Measurements from ENCODE around the gene OR1K1. TPM values are rescaled to one million over a fixed set of nuclear protein-coding genes. Genes with fewer than 3 reads are reported as not detected.

OR1K1 gene
- total RNA-seq: not detected

DNA sequence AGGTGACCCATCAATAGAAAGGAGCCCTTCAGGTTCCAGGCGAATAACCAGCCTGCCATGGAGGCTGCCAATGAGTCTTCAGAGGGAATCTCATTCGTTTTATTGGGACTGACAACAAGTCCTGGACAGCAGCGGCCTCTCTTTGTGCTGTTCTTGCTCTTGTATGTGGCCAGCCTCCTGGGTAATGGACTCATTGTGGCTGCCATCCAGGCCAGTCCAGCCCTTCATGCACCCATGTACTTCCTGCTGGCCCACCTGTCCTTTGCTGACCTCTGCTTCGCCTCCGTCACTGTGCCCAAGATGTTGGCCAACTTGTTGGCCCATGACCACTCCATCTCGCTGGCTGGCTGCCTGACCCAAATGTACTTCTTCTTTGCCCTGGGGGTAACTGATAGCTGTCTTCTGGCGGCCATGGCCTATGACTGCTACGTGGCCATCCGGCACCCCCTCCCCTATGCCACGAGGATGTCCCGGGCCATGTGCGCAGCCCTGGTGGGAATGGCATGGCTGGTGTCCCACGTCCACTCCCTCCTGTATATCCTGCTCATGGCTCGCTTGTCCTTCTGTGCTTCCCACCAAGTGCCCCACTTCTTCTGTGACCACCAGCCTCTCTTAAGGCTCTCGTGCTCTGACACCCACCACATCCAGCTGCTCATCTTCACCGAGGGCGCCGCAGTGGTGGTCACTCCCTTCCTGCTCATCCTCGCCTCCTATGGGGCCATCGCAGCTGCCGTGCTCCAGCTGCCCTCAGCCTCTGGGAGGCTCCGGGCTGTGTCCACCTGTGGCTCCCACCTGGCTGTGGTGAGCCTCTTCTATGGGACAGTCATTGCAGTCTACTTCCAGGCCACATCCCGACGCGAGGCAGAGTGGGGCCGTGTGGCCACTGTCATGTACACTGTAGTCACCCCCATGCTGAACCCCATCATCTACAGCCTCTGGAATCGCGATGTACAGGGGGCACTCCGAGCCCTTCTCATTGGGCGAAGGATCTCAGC, at the start of gene OR1K1:
Gene OR1K1 (plus strand): TSS at position 58 of the 995 bp plus-strand sequence. CDS start 0 bp downstream, at position 58.
- no peak within 1 kb of the TSS for H3K4me3 Mint-ChIP-seq
- no peak within 1 kb of the TSS for H3K27ac Mint-ChIP-seq
- peaks cover 0 to under 1% of the 10 kb centered on the region in 2 donors for H3K9me3 Mint-ChIP-seq
- DNase-seq: no peak
- H3K4me1 Mint-ChIP-seq (ENCODE audit: low read depth): no peaks in the 10 kb centered on the region
- peaks cover 0 to under 1% of the 10 kb centered on the region in 2 donors for H3K36me3 Mint-ChIP-seq (ENCODE audit: insufficient read depth in 2 of 2)
- no peak for ATAC-seq (replicated peaks in 1 of 2)
- no peaks in the 10 kb centered on the region for H3K27me3 Mint-ChIP-seq (ENCODE audit: low read depth)

DNA sequence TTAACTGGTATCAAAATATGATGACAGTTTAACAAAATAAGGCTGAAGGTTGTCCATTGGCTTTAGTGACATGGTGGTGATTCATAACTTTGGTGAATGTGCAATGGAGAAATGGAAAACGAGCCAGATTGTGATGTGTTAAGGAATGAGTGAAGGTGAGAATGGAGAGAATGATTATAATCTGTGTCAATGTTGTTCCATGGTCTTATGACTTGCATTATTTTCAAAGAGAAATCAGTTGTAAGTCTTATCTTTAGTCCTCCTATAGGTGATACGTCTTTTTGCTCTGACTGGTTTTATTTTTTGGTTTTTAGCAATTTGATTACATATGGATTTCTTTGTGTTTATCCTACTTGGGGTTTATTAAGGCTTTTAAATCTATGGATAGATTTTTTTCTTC, 45.1 kb upstream of the OR1K1 start:
- Mint-ChIP-seq H3K27ac (no peak overlapping the region), H3K9me3 (peaks cover 12 to 20% of the 10 kb centered on the region in 2 donors), H3K4me3 (no peak overlapping the region), H3K27me3 (ENCODE audit: low read depth) (no peaks in the 10 kb centered on the region), H3K36me3 (ENCODE audit: insufficient read depth in 2 of 2) (peaks cover 12 to 18% of the 10 kb centered on the region in 2 donors), H3K4me1 (ENCODE audit: low read depth) (no peaks in the 10 kb centered on the region)
- ATAC-seq (replicated peaks in 1 of 2) (no peak), DNase-seq (no peak)

GRCh38 chr9:122767817-122768216, 32.1 kb upstream of the OR1K1 start:
- Mint-ChIP-seq H3K27me3 (ENCODE audit: low read depth) (peaks cover 5% of the 10 kb centered on the region), H3K36me3 (ENCODE audit: insufficient read depth in 2 of 2) (peaks cover 15 to 16% of the 10 kb centered on the region in 2 donors), H3K4me1 (ENCODE audit: low read depth) (no peaks in the 10 kb centered on the region), H3K27ac (no peak overlapping the region), H3K4me3 (no peak overlapping the region), H3K9me3 (peaks cover 26 to 31% of the 10 kb centered on the region in 2 donors)
- no peak for DNase-seq
- no peak for ATAC-seq (replicated peaks in 1 of 2)

DNA sequence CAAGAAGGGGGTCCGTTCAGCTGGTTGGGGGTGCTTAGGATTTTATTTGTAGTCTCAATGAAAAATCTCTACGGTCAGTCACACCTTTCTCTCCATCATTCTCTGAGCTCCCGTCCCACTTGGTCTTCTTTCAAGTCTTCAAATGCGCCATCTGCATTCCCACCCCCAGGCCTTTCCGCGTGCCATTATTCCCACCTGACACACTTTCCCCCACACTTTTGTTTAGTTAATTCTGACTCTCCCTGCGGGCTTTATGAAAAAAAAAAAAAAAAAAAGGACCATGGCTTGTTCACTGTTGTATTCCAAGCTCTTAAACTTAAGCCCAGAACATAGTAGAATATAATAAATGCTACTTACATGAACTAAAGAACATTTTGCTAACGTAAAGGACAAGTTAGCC, 22.9 kb upstream of the OR1K1 start:
- H3K27ac Mint-ChIP-seq: no peak overlapping the region
- H3K36me3 Mint-ChIP-seq (ENCODE audit: insufficient read depth in 2 of 2): peaks cover 0 to 7% of the 10 kb centered on the region in 2 donors
- H3K4me3 Mint-ChIP-seq: no peak overlapping the region
- no peaks in the 10 kb centered on the region for H3K4me1 Mint-ChIP-seq (ENCODE audit: low read depth)
- DNase-seq (no peak), ATAC-seq (replicated peaks in 1 of 2) (no peak)
- H3K27me3 Mint-ChIP-seq (ENCODE audit: low read depth): no peaks in the 10 kb centered on the region
- peaks cover 6 to 9% of the 10 kb centered on the region in 2 donors for H3K9me3 Mint-ChIP-seq

GRCh38 chr9:122777935-122778627, 21.8 kb upstream of the OR1K1 start:
- H3K27ac Mint-ChIP-seq: no peak overlapping the region
- H3K4me1 Mint-ChIP-seq (ENCODE audit: low read depth): no peaks in the 10 kb centered on the region
- no peak for ATAC-seq (replicated peaks in 1 of 2)
- DNase-seq: no peak
- no peaks in the 10 kb centered on the region for H3K27me3 Mint-ChIP-seq (ENCODE audit: low read depth)
- peaks cover 2 to 4% of the 10 kb centered on the region in 2 donors for H3K9me3 Mint-ChIP-seq
- no peak overlapping the region for H3K4me3 Mint-ChIP-seq
- peaks cover 0 to 3% of the 10 kb centered on the region in 2 donors for H3K36me3 Mint-ChIP-seq (ENCODE audit: insufficient read depth in 2 of 2)

- Mint-ChIP-seq H3K9me3 (no peaks in the 10 kb centered on the region), H3K27me3 (ENCODE audit: low read depth) (no peaks in the 10 kb centered on the region), H3K4me1 (ENCODE audit: low read depth) (no peaks in the 10 kb centered on the region), H3K4me3 (no peak overlapping the region), H3K27ac (no peak overlapping the region), H3K36me3 (ENCODE audit: insufficient read depth in 2 of 2) (no peaks in the 10 kb centered on the region)
- ATAC-seq (replicated peaks in 1 of 2): no peak
- DNase-seq: no peak
Measured at GRCh38 chr9:122779181-122779580, 20.7 kb upstream of the OR1K1 start.

DNA sequence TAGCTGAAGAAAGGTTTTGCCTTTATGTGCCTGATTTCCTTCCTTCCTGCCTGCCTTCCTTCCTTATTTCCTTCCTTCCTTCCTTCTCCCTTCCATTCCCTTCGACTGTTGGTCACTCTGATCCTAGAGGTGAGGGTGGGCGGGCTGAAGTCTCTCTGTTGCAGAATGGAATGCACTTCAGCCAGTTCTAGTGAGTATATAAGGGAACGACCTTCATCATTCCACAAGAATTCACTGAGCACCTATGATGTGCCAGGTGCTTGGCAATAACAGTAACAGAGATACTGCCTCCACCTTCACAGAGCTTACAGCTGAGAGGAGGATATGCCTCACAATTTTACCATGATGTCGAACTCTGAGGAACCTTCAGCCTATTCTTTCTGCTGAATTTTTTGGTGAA, 19.9 kb upstream of the OR1K1 start:
- Mint-ChIP-seq H3K4me3 (no peak overlapping the region), H3K27ac (no peak overlapping the region), H3K4me1 (ENCODE audit: low read depth) (no peaks in the 10 kb centered on the region), H3K36me3 (ENCODE audit: insufficient read depth in 2 of 2) (no peaks in the 10 kb centered on the region), H3K9me3 (no peaks in the 10 kb centered on the region), H3K27me3 (ENCODE audit: low read depth) (no peaks in the 10 kb centered on the region)
- DNase-seq: no peak
- no peak for ATAC-seq (replicated peaks in 1 of 2)

GRCh38 chr9:122781671-122782070, 18.3 kb upstream of the OR1K1 start:
- Mint-ChIP-seq H3K4me1 (ENCODE audit: low read depth) (no peaks in the 10 kb centered on the region), H3K4me3 (no peak overlapping the region), H3K27ac (no peak overlapping the region), H3K9me3 (no peaks in the 10 kb centered on the region), H3K36me3 (ENCODE audit: insufficient read depth in 2 of 2) (no peaks in the 10 kb centered on the region), H3K27me3 (ENCODE audit: low read depth) (no peaks in the 10 kb centered on the region)
- no peak for DNase-seq
- ATAC-seq (replicated peaks in 1 of 2): no peak

GRCh38 chr9:122785269-122785668, 14.7 kb upstream of the OR1K1 start:
- H3K27ac Mint-ChIP-seq: no peak overlapping the region
- no peaks in the 10 kb centered on the region for H3K27me3 Mint-ChIP-seq (ENCODE audit: low read depth)
- ATAC-seq (replicated peaks in 1 of 2) (no peak), DNase-seq (no peak)
- H3K4me3 Mint-ChIP-seq: no peak overlapping the region
- no peaks in the 10 kb centered on the region for H3K4me1 Mint-ChIP-seq (ENCODE audit: low read depth)
- H3K36me3 Mint-ChIP-seq (ENCODE audit: insufficient read depth in 2 of 2): no peaks in the 10 kb centered on the region
- no peaks in the 10 kb centered on the region for H3K9me3 Mint-ChIP-seq

DNA sequence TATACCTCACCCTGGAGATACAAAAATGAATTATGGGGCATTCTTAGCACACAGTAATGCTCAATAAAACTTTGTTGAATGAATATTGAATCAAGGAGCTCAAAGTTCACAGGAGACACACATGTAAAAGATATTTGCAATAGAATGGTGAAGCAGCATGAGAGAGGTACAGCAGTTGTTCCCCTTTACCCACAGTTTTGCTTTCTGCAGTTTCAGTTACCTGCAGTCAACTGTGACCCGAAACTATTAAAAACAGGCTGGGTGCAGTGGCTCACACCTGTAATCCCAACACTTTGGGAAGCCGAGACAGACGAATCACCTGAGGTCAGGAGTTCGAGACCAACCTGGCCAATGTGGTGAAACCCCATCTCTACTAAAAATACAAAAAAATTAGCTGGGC, 13.6 kb upstream of the OR1K1 start:
- no peaks in the 10 kb centered on the region for H3K9me3 Mint-ChIP-seq
- no peaks in the 10 kb centered on the region for H3K36me3 Mint-ChIP-seq (ENCODE audit: insufficient read depth in 2 of 2)
- H3K4me1 Mint-ChIP-seq (ENCODE audit: low read depth): no peaks in the 10 kb centered on the region
- no peak overlapping the region for H3K4me3 Mint-ChIP-seq
- DNase-seq (no peak), ATAC-seq (replicated peaks in 1 of 2) (no peak)
- no peaks in the 10 kb centered on the region for H3K27me3 Mint-ChIP-seq (ENCODE audit: low read depth)
- no peak overlapping the region for H3K27ac Mint-ChIP-seq

DNA sequence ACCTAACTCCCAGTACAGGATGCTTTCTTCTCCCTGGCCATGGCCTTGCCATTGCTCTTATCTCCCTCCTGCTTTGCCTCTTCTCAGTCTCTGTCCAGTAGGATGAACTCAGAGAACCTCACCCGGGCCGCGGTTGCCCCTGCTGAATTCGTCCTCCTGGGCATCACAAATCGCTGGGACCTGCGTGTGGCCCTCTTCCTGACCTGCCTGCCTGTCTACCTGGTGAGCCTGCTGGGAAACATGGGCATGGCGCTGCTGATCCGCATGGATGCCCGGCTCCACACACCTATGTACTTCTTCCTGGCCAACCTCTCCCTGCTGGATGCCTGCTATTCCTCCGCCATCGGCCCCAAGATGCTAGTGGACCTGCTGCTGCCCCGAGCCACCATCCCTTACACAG, 11.1 kb upstream of the OR1K1 start, which contains the start of gene OR5C1:
Gene OR5C1 (plus strand): TSS at position 103 of the 400 bp plus-strand sequence. CDS start 0 bp downstream, at position 103.
- DNase-seq (no peak), ATAC-seq (replicated peaks in 1 of 2) (no peak)
- no peaks in the 10 kb centered on the region for H3K27me3 Mint-ChIP-seq (ENCODE audit: low read depth)
- no peaks in the 10 kb centered on the region for H3K36me3 Mint-ChIP-seq (ENCODE audit: insufficient read depth in 2 of 2)
- H3K4me3 Mint-ChIP-seq: no peak within 1 kb of the TSS
- no peak within 1 kb of the TSS for H3K27ac Mint-ChIP-seq
- no peaks in the 10 kb centered on the region for H3K4me1 Mint-ChIP-seq (ENCODE audit: low read depth)
- no peaks in the 10 kb centered on the region for H3K9me3 Mint-ChIP-seq

DNA sequence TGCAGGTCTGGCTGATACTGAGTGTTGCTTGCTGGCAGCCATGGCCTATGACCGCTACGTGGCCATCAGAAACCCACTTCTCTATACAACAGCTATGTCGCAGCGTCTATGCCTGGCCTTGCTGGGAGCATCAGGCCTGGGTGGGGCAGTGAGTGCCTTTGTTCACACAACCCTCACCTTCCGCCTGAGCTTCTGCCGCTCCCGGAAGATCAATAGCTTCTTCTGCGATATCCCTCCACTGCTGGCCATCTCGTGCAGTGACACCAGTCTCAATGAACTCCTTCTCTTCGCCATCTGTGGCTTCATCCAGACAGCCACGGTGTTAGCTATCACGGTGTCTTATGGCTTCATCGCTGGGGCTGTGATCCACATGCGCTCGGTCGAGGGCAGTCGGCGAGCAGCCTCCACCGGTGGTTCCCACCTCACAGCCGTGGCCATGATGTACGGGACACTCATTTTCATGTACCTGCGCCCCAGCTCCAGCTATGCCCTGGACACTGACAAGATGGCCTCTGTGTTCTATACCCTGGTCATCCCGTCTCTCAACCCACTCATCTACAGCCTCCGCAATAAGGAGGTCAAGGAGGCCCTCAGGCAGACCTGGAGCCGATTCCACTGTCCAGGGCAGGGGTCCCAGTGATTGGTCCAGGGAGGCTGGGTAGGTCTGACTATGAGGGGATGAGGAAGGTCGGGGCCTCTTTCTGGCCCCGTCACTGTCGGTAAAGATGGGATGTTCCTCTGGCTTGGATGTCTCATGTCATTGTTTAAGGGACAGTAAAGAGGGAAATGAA, 10.5 kb upstream of the OR1K1 start:
- Mint-ChIP-seq H3K4me1 (ENCODE audit: low read depth) (no peaks in the 10 kb centered on the region), H3K27ac (no peak overlapping the region), H3K27me3 (ENCODE audit: low read depth) (no peaks in the 10 kb centered on the region), H3K4me3 (no peak overlapping the region), H3K36me3 (ENCODE audit: insufficient read depth in 2 of 2) (no peaks in the 10 kb centered on the region), H3K9me3 (no peaks in the 10 kb centered on the region)
- ATAC-seq (replicated peaks in 1 of 2) (no peak), DNase-seq (no peak)

Data from activated T-cell treated with anti-CD3 and anti-CD28 coated beads, Interleukin-2, amount 50 U/mL, for 72 hours (primary cell).